PC-3 (cell line): ENCODE data around the gene PLPP6.

Experiments used
- CTCF ChIP-seq: fragments of 300-600 bp; sonication (generic); conservative IDR thresholded peaks from 2 replicates; pipeline ENCODE4 v1.5.1; 2017; ENCODE audit warnings: antibody characterized with exemption, low read depth, mild to moderate bottlenecking, low read length
- EZH2 ChIP-seq: fragments of 300-600 bp; sonication (generic); IDR thresholded peaks from one replicate; pipeline ENCODE4 v1.6.1; 2017; ENCODE audit warnings: antibody characterized with exemption, mild to moderate bottlenecking, low read length; ENCODE audit not compliant: unreplicated experiment

GRCh38 chr9:4671737-4672136 lies 9.6 kb downstream of the PLPP6 start:
- TF ChIP-seq CTCF (no peak), EZH2 (no peak)
